IMR-90 (cell line): ENCODE data around the gene METTL8.

ENCODE experiments used
- FOS ChIP-seq: fragments of 150-350 bp; IDR thresholded peaks from 2 replicates; pipeline ENCODE4 v1.6.1; 2016; ENCODE audit warnings: low read depth, low read length
- MXI1 ChIP-seq: IDR thresholded peaks from 2 replicates; pipeline ENCODE4 v1.6.1; 2012; ENCODE audit warnings: low read depth, mild to moderate bottlenecking, low read length, moderate library complexity, borderline replicate concordance
- POLR2A ChIP-seq: IDR thresholded peaks from 2 replicates; pipeline ENCODE4 v1.6.1; 2012; ENCODE audit warnings: mild to moderate bottlenecking, low read depth, low read length
- RCOR1 ChIP-seq: IDR thresholded peaks from 2 replicates; pipeline ENCODE4 v1.6.1; 2012; ENCODE audit warnings: mild to moderate bottlenecking, low read length, improper control_type of control experiment; ENCODE audit not compliant: insufficient replicate concordance
- TF ChIP-seq, protein P1 (sequence below): conservative IDR thresholded peaks from 2 replicates; pipeline ENCODE4 v1.5.1; 2012; ENCODE audit warnings: mild to moderate bottlenecking, low read depth, low read length, improper control_type of control experiment

DNA sequence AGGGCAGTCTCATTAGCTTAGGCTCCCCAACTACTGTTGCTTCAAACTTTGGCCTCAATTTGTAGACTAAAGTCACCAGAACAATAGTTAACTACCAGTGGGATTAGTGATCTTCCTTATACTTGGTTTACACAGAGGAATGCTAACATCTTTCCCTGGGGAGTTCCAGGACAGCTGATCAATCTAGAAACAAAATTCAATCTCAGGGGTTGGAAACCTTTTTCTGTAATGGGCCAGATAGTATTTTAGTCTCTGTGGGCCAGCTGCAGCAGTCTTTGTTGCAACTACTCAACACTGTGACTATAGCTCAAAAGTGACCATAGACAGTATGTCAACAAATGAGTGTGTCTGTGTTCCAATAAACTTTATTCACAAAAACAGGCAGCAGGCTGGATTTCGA lies 85.7 kb downstream of the METTL8 start:
- TF ChIP-seq, protein P1, sequence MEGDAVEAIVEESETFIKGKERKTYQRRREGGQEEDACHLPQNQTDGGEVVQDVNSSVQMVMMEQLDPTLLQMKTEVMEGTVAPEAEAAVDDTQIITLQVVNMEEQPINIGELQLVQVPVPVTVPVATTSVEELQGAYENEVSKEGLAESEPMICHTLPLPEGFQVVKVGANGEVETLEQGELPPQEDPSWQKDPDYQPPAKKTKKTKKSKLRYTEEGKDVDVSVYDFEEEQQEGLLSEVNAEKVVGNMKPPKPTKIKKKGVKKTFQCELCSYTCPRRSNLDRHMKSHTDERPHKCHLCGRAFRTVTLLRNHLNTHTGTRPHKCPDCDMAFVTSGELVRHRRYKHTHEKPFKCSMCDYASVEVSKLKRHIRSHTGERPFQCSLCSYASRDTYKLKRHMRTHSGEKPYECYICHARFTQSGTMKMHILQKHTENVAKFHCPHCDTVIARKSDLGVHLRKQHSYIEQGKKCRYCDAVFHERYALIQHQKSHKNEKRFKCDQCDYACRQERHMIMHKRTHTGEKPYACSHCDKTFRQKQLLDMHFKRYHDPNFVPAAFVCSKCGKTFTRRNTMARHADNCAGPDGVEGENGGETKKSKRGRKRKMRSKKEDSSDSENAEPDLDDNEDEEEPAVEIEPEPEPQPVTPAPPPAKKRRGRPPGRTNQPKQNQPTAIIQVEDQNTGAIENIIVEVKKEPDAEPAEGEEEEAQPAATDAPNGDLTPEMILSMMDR, result no peak
- TF ChIP-seq MXI1 (no peak), RCOR1 (no peak), POLR2A (no peak), FOS (no peak)
